RWPE1 (cell line): ENCODE results near the gene ERO1A.

Experiments used
- CTCF ChIA-PET: fragments of 350-600 bp; sonication (Branson Sonifier 250); formaldehyde crosslinking; extraction: SDS; loops from one replicate; lab custom pipeline; 2021; lab: Yijun Ruan, JAX
- POLR2A ChIA-PET: fragments of 400-600 bp; formaldehyde crosslinking; extraction: SDS; loops from one replicate; lab custom pipeline; 2020; ENCODE audit warnings: antibody characterized with exemption; ENCODE audit not compliant: low non-redundant PET; lab: Yijun Ruan, JAX
- DNase-seq: peaks from one replicate; pipeline ENCODE4 v3.0.0; 2012; ENCODE audit warnings: low spot score
- H3K27ac ChIP-seq: fragments of 450-650 bp; 2 replicates; pipeline ENCODE4 v1.5.1; 2017
- TF ChIP-seq, protein P1 (sequence below): fragments of 450-650 bp; conservative IDR thresholded peaks from 2 replicates; pipeline ENCODE4 v1.5.1; 2017; ENCODE audit warnings: low read depth, mild to moderate bottlenecking

Gene ERO1A

DNA sequence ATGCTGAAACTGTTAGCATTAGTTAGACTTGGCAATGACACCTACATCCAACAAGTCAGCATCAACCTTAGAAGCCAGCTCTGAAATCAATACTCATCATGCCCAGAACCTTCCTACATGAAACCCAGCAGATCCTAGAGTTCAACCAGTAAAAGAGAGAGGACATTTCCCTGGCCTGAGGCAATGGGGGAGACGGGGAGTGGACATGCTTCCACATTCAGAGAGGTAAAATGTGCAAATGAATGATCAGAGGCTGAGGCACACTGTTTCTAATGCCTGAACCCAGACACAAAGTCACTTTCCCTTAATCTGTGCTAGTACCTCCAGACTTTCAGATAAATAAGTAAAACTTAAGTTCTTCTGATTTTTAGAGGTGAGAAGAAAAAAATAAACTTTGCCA lies 34.5 kb downstream of the ERO1A start:
- ChIA-PET CTCF (interaction anchor here (0.6 to 0.8 kb wide), 3 partner anchors 79 to 1993 kb away, joined by 3 to 6 read pairs (median 4); partner anchors contain the start of gene SAV1), POLR2A (no interaction called here)
- TF ChIP-seq, protein P1, sequence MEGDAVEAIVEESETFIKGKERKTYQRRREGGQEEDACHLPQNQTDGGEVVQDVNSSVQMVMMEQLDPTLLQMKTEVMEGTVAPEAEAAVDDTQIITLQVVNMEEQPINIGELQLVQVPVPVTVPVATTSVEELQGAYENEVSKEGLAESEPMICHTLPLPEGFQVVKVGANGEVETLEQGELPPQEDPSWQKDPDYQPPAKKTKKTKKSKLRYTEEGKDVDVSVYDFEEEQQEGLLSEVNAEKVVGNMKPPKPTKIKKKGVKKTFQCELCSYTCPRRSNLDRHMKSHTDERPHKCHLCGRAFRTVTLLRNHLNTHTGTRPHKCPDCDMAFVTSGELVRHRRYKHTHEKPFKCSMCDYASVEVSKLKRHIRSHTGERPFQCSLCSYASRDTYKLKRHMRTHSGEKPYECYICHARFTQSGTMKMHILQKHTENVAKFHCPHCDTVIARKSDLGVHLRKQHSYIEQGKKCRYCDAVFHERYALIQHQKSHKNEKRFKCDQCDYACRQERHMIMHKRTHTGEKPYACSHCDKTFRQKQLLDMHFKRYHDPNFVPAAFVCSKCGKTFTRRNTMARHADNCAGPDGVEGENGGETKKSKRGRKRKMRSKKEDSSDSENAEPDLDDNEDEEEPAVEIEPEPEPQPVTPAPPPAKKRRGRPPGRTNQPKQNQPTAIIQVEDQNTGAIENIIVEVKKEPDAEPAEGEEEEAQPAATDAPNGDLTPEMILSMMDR: no peak
- H3K27ac ChIP-seq: no peak overlapping the region
- DNase-seq: no peak

DNA sequence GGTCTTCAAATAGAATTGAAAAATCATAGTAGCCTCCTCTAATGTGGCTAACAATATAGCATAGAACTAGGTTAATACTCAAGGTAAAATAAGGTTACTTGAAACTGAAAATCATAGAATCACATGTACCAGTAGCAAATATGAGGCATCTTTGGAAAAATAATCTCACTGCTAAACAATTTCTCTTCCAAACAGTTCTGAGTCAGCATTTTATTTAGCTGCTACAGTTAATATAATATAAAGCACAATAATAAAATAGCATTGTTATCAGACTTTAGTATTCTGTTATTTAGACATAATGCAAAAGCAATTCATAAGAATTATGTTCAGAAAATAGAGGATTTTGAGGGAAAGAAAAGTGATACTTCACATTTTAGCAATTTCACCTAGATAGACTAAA lies 35.0 kb downstream of the ERO1A start:
- ChIA-PET POLR2A (no interaction called here), CTCF (interaction anchor here (0.6 kb wide), 1 partner anchor 80 kb away, joined by 4 read pairs; no protein-coding TSS in a partner anchor)
- TF ChIP-seq, protein P1: no peak
- no peak for DNase-seq
- no peak overlapping the region for H3K27ac ChIP-seq

DNA sequence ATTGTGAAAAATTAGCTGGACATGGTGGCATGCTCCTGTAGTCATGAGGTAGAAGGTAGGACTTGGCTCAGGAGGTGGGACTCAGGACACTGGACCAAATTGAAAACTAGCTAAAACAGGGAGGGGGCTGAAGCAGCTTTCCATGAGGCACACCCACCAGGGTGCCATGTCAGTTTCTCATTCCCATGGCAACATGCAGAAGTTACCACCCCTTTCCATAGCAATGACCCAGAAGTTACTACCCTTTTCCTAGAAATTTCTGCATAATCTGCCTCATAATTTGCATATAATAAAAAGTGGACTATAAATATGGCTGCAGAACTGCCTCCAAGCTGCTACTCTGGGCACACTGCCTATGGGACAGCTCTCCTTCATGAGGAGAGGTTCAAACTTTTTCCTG lies 38.5 kb downstream of the ERO1A start:
- no peak for DNase-seq
- ChIA-PET CTCF (interaction anchor here (0.5 kb wide), 1 partner anchor 26 kb away, joined by 3 read pairs; no protein-coding TSS in a partner anchor), POLR2A (no interaction called here)
- no peak overlapping the region for H3K27ac ChIP-seq
- TF ChIP-seq, protein P1: no peak

DNA sequence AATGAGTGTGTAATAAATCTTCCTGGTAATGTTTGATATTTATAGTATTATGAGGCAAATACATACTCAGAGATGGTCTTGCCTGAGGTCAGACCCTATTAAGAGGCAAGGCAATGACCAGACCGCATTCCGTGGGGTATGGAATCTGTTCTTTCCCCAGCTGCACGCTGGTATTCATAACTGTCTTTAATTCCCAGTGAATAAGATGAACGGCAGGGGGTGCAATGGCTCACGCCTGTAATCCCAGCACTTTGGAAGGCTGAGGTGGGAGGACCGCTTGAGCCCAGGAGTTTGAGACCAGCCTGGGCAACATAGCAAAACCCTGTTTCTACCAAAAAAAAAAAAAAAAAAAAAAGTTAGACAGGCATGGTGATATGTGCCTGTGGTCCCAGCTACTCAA lies 44.6 kb downstream of the ERO1A start:
- CTCF ChIA-PET: no interaction called here
- no peak for DNase-seq
- TF ChIP-seq, protein P1: no peak
- no peak overlapping the region for H3K27ac ChIP-seq
- POLR2A ChIA-PET: no interaction called here

DNA sequence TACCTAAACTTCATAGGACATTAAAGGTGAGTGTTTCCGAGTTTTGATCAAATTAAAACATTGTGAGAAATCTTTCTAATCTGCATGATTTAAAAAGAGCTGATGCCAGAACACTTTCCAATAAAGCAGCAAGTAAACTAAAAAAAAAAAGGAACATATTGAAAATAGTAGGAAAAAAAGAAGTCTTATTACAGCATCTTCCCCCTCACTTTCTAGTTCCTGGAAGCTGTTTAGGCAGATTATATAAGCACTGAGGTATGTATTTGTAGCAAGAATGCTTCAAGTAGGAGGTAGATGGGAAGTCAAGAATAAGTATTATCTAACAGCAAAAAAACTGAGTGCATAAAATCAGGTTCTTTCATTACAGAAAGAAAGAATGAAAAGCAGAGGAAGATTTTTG lies 45.8 kb downstream of the ERO1A start:
- POLR2A ChIA-PET: no interaction called here
- DNase-seq: no peak
- TF ChIP-seq, protein P1: no peak
- CTCF ChIA-PET: no interaction called here
- no peak overlapping the region for H3K27ac ChIP-seq

DNA sequence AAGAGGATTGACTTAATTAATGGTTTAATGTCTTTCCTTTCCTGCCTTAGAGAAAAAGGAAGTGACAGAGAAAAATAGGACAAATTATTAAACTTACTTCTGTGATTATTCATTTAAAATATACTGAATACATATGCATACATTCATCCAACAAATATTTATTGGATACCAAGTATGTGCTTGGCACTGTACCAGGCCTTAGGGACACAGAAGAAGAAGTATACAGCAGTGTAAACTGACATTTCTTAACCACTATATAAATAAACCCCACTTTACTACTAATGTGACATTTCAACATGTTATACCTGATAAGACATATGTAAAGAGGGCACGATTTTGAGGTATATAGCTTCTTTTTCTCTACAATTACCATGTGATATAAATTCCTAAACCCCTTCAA lies 53.6 kb downstream of the ERO1A start:
- TF ChIP-seq, protein P1: no peak
- ChIA-PET CTCF (interaction anchor here (0.7 kb wide), 1 partner anchor 661 kb away, joined by 3 read pairs; no protein-coding TSS in a partner anchor), POLR2A (no interaction called here)
- no peak overlapping the region for H3K27ac ChIP-seq
- no peak for DNase-seq
